T-helper 1 cell (primary cell): ENCODE results near the gene DYNLL1.
"Not testable (repeated sequence)": the region's sequence is repeated elsewhere in the genome, so short reads cannot be mapped to it uniquely, and the experiment has no call there.

Source experiments
- DNase-seq, 5 donors: peaks; one replicate each; pipeline ENCODE4 v3.0.0-alpha.2; 2012 to 2020

DYNLL1 gene

GRCh38 chr12:120475643-120476042, 20.3 kb upstream of the DYNLL1 start:
- no peak for DNase-seq

- no peak for DNase-seq
Observed at GRCh38 chr12:120479458-120479857, 16.5 kb upstream of the DYNLL1 start.

- DNase-seq, result no peak
Observed at GRCh38 chr12:120480211-120480610, 15.7 kb upstream of the DYNLL1 start.

GRCh38 chr12:120481022-120481767, 14.7 kb upstream of the DYNLL1 start:
- no peak for DNase-seq

GRCh38 chr12:120483621-120484020, 12.3 kb upstream of the DYNLL1 start:
- DNase-seq, result no peak

GRCh38 chr12:120485961-120486881, 9.7 kb upstream of the DYNLL1 start:
- DNase-seq, result no peak

- DNase-seq, result not testable (repeated sequence)
Observed at GRCh38 chr12:120487552-120487951, 8.4 kb upstream of the DYNLL1 start.

GRCh38 chr12:120488057-120488640, 7.8 kb upstream of the DYNLL1 start:
- DNase-seq, result no peak

- DNase-seq, result no peak
Observed at GRCh38 chr12:120489018-120489417, 6.9 kb upstream of the DYNLL1 start.

- DNase-seq, result no peak
Observed at GRCh38 chr12:120490325-120490724, 5.6 kb upstream of the DYNLL1 start.

- DNase-seq, result no peak
Observed at GRCh38 chr12:120490833-120491512, 4.9 kb upstream of the DYNLL1 start.

GRCh38 chr12:120495186-120495730, 655 bp upstream of the DYNLL1 start:
- DNase-seq, result no peak

GRCh38 chr12:120496413-120497340, 764 bp downstream of the DYNLL1 start:
- DNase-seq, result peak; percentile 23 to 52 (median 39)

GRCh38 chr12:120497524-120498150, 1.7 kb downstream of the DYNLL1 start:
- DNase-seq, result no peak

- DNase-seq, result no peak
Observed at GRCh38 chr12:120498870-120499515, 3.1 kb downstream of the DYNLL1 start.

GRCh38 chr12:120500581-120500980, 4.7 kb downstream of the DYNLL1 start:
- DNase-seq, result no peak

GRCh38 chr12:120504587-120504986, 8.7 kb downstream of the DYNLL1 start:
- no peak for DNase-seq

- DNase-seq, result no peak
Observed at GRCh38 chr12:120508537-120508936, 12.6 kb downstream of the DYNLL1 start.

- DNase-seq, result no peak
Observed at GRCh38 chr12:120514002-120514401, 18.1 kb downstream of the DYNLL1 start.

GRCh38 chr12:120515496-120515895, 19.6 kb downstream of the DYNLL1 start:
- no peak for DNase-seq
